Subcutaneous adipose tissue (tissue), 4 donors: ENCODE measurements around the gene MAPRE2. TPM values are rescaled to one million over a fixed set of nuclear protein-coding genes. Genes with fewer than 3 reads are reported as not detected.

Experiments
- total RNA-seq, 4 donors: library from RNA; depleted of rRNA; stranded (reverse); fragments of >200 nt; gene quantifications; one replicate each; pipeline ENCODE4 v1.1.0, GENCODE V29; 2016
- TF ChIP-seq, protein P1 (sequence below): fragments of 450-650 bp; IDR thresholded peaks from one replicate; pipeline ENCODE4 v1.5.1; 2016; ENCODE audit warnings: low read depth, mild to moderate bottlenecking, control low read depth, antibody characterized with exemption, moderate library complexity

Gene MAPRE2
- total RNA-seq, 4 donors from 2014 or later, result 11.9 to 27.6 (median 21.2) TPM

GRCh38 chr18:35106845-35107148 lies 65.6 kb downstream of the MAPRE2 start:
- TF ChIP-seq, protein P1, sequence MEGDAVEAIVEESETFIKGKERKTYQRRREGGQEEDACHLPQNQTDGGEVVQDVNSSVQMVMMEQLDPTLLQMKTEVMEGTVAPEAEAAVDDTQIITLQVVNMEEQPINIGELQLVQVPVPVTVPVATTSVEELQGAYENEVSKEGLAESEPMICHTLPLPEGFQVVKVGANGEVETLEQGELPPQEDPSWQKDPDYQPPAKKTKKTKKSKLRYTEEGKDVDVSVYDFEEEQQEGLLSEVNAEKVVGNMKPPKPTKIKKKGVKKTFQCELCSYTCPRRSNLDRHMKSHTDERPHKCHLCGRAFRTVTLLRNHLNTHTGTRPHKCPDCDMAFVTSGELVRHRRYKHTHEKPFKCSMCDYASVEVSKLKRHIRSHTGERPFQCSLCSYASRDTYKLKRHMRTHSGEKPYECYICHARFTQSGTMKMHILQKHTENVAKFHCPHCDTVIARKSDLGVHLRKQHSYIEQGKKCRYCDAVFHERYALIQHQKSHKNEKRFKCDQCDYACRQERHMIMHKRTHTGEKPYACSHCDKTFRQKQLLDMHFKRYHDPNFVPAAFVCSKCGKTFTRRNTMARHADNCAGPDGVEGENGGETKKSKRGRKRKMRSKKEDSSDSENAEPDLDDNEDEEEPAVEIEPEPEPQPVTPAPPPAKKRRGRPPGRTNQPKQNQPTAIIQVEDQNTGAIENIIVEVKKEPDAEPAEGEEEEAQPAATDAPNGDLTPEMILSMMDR, result no peak

- TF ChIP-seq, protein P1, result no peak
These were observed 66.0 kb downstream of the MAPRE2 start for GRCh38 chr18:35107216-35107615.

DNA sequence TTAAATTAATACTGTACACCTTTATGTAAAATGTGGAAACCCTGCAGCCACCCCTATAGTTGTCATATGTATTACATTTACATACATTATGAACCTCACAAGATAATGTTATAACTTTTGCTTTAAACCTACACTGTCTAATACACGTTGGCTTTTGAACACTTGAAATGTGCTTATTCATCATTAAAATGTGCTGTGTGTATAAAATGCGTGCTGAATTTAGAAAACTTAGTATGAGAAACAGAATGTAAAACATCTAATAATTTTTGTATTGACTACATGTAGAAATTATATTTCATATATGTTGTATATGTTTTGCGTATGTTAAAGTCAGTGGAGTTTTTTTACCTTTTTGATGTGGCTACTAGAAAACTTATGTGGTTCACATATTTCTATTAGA lies 68.8 kb downstream of the MAPRE2 start:
- TF ChIP-seq, protein P1, result no peak

- TF ChIP-seq, protein P1, result no peak
These were observed 69.6 kb downstream of the MAPRE2 start for GRCh38 chr18:35110554-35111485.

DNA sequence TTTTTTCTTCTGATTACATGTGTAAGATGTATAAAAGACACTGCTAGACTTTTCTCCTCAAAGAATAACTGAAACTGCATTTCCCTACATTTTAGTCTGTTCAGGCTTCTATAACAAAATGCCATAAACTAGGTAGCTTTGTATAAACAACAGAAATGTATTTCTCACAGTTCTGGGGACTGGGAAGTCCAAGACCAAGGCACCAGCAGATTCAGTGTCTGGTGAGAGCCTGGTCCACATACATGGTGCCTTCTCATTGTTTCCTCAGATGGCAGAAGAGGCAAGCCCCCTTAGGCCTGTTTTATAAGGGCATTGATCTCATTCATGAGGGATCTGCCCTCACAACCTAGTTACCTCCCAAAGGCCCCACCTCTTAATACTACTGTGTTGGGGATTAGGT lies 71.5 kb downstream of the MAPRE2 start:
- TF ChIP-seq, protein P1, result no peak

GRCh38 chr18:35114305-35114704 lies 73.1 kb downstream of the MAPRE2 start:
- TF ChIP-seq, protein P1, result no peak

DNA sequence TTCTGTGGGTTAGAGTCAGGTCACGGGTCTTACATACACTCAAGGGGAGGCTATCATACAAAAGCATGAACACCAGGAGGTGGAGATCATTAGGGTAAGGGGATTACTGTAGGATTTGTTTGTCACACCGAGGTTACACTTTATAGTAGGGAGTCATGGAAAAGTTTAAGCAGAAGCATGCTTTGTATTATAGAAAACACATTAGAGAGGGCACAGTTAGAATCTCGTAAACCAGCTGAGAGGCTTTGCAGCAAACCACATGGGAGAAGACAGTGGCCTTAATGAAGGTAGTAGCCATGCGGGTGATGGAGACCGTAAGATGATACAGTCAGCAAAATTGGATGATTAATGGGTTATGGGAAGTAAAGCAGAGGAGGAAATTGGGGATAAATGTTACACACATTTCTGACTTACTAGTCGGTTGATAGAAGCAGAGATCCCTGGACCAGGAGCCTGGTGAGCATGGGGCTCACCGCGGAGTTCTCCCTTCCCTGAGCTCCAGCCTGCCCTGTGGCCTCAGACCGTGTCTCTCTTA lies 75.6 kb downstream of the MAPRE2 start:
- TF ChIP-seq, protein P1, result no peak
